Mucosa of rectum (tissue), 2 donors: Measurements from ENCODE around the gene ROGDI.

Experiments used
- H3K27ac ChIP-seq, 2 donors: one replicate each; pipeline ENCODE4 v1.7.0; 2013; ENCODE audit warnings: inconsistent platforms in 2 of 2, low read depth in 2 of 2, low read length in 2 of 2
- H3K27me3 ChIP-seq, 2 donors: one replicate each; pipeline ENCODE4 v1.7.0; 2013; ENCODE audit warnings: low read length in 2 of 2; ENCODE audit not compliant: control insufficient read depth in 2 of 2, insufficient read depth in 2 of 2
- H3K36me3 ChIP-seq, 2 donors: one replicate each; pipeline ENCODE4 v1.7.0; 2013; ENCODE audit warnings: low read length in 2 of 2; ENCODE audit not compliant: control insufficient read depth in 2 of 2, insufficient read depth in 2 of 2
- H3K4me1 ChIP-seq, 2 donors: one replicate each; pipeline ENCODE4 v1.7.0; 2013; ENCODE audit warnings: low read length in 2 of 2, mild to moderate bottlenecking in 1 of 2; ENCODE audit not compliant: control insufficient read depth in 2 of 2, insufficient read depth in 2 of 2
- H3K4me3 ChIP-seq, 2 donors: one replicate each; pipeline ENCODE4 v1.7.0; 2013; ENCODE audit warnings: low read length in 2 of 2
- H3K9ac ChIP-seq, 2 donors: one replicate each; pipeline ENCODE4 v1.7.0; 2013; ENCODE audit warnings: low read length in 2 of 2, low read depth in 1 of 2, mild to moderate bottlenecking in 1 of 2
- H3K9me3 ChIP-seq, 2 donors: one replicate each; pipeline ENCODE4 v1.7.0; 2013; ENCODE audit warnings: low read length in 2 of 2; ENCODE audit not compliant: control insufficient read depth in 2 of 2
- donor health status: healthy.
- donor health status: Normal muscosa, but diverticular disease.

Gene ROGDI

DNA sequence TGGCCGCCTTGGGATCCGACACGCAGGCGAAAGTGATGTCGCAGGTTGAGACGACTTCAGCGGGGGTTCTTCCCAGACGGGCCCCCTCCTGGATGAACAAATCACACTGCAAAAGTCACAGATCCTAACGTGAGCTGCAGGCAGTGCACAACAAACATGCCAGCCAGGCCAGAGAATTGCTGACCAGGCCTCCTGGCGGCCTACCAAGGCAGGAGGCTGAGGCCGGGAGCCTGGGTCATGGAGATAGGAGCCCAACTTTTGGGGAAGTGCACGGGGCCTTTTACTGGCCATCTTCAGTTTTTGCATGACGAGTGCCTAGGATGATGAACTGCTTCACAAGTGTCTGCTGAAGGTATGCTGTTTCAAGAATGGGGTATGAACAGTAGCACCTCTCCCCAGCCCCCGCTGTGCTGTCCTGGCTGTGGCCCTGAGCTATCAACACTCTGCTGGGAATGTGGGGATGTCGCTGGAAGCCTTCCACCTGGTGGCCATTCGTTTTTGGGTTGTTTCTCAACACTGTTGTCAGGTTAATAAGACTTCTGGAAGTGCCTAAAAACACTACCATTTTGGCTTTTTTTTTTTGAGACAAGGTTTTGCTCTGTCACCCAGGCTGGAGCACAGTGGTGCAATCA is 12.2 kb upstream of the ROGDI start:
- no peak overlapping the region for H3K9ac ChIP-seq
- H3K27ac ChIP-seq, result no peak overlapping the region
- H3K4me1 ChIP-seq, result no peaks in the 10 kb centered on the region
- no peaks in the 10 kb centered on the region for H3K27me3 ChIP-seq
- H3K4me3 ChIP-seq, result no peak overlapping the region
- H3K36me3 ChIP-seq, result peaks cover 54 to 58% of the 10 kb centered on the region in 2 donors
- H3K9me3 ChIP-seq, result no peaks in the 10 kb centered on the region

DNA sequence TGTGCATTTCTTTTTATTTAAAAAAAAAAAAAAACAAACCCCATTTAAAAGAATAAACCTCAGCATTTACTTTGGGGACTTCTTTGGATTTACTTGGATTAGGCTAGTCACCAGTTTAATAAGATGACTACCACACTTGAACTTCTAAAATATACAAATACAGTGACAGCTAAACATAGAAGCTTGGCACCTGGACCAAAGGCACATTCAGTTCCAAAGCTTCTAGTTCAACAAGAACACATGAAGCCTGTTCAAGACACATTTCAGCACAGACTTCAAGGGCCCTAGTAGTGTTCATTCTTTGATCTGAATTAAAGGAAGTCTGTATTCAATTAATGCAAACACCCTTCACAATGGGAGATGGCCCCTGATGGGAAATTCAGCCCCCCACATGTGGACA is 11.6 kb upstream of the ROGDI start:
- Histone ChIP-seq H3K9ac (no peak overlapping the region), H3K27ac (no peak overlapping the region), H3K36me3 (peaks cover 51 to 53% of the 10 kb centered on the region in 2 donors), H3K27me3 (no peaks in the 10 kb centered on the region), H3K4me1 (no peaks in the 10 kb centered on the region), H3K9me3 (no peaks in the 10 kb centered on the region), H3K4me3 (no peak overlapping the region)

DNA sequence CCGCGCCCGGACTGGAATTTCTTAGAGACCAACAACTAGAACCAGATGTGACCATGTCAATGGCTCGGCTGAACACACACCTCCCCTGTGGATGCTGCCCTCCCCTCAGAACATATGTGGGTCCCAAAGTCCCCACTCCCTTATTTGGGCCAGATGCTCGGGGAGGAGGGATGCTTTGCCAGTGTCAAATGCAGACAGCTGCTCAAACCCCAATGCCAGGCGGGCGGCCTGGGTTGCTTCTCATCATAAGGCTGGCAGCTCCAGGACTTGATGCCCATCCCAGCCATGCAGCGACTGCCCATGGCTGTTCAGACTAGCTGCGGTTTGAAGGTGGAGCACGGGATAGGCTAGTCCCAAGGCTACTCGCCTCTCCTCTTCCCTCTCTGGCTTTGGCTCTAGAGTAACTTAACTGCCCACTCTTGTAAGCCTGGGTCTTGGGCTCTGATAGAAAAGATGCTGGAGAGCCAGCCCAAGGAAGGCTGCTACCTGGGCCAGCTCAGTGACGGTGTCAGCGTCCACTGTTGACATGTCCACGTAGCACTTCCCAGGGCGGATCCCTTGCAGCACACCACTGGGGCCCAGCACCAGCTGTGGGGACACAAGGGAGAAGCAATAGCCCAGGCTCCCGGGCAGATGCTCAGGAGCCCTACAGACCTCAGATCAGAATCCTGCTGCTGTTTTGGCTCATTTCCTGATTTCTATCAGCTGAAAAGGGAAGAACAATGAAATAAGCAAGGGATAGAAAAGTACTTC is 11.0 kb upstream of the ROGDI start:
- H3K27ac ChIP-seq, result no peak overlapping the region
- no peak overlapping the region for H3K9ac ChIP-seq

DNA sequence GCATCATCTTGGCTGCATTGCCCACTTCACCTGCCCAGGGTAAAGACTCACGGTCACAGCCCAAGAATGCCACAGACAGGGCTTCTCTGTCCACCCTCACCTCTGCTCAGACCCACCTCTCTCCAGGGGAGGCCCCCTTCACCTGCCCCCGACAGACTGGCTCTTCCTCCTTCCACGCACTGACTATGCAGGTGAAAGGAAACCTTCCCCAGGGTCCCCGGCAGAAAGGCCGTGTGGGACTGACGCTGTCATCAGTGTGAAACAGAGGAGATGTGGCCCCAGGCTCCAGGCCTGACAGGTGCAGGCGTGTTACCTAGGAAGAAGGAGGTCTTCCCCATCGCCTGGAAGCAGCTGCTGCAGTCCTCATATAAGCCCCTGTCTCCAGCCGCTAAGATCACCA is 9.3 kb upstream of the ROGDI start:
- H3K36me3 ChIP-seq, result peaks cover 45 to 53% of the 10 kb centered on the region in 2 donors

More for the DNA sequence above, 11.0 kb upstream of the ROGDI start:
- no peaks in the 10 kb centered on the region for H3K4me1 ChIP-seq
- H3K27me3 ChIP-seq, result no peaks in the 10 kb centered on the region
- H3K4me3 ChIP-seq, result no peak overlapping the region
- no peaks in the 10 kb centered on the region for H3K9me3 ChIP-seq
- peaks cover 47 to 53% of the 10 kb centered on the region in 2 donors for H3K36me3 ChIP-seq

DNA sequence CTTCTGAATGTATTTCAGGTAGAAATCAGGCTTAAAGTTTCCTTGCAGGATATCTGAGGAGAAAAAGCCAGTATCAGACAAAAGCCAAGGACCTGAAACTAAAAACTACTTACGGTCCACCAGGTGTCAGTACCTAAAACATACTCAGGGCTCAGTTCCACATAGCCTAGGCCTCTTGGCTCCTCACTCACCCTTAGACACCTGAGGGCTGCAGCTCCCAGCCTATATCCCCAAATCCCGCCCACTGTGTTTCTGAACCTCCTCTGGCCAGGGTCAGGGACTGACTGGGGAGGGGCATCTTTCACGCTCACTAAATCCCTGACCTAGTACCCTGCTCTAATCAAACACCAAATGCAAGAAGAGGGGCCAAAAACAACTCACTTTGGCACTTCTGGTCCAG is 8.8 kb upstream of the ROGDI start:
- Histone ChIP-seq H3K27me3 (no peaks in the 10 kb centered on the region), H3K9me3 (no peaks in the 10 kb centered on the region), H3K4me1 (no peaks in the 10 kb centered on the region), H3K27ac (no peak overlapping the region), H3K9ac (no peak overlapping the region), H3K4me3 (no peak overlapping the region), H3K36me3 (peaks cover 45 to 54% of the 10 kb centered on the region in 2 donors)

More for the DNA sequence above, 9.3 kb upstream of the ROGDI start:
- Histone ChIP-seq H3K27ac (no peak overlapping the region), H3K4me1 (no peaks in the 10 kb centered on the region), H3K4me3 (no peak overlapping the region), H3K9ac (no peak overlapping the region), H3K9me3 (no peaks in the 10 kb centered on the region), H3K27me3 (no peaks in the 10 kb centered on the region)

DNA sequence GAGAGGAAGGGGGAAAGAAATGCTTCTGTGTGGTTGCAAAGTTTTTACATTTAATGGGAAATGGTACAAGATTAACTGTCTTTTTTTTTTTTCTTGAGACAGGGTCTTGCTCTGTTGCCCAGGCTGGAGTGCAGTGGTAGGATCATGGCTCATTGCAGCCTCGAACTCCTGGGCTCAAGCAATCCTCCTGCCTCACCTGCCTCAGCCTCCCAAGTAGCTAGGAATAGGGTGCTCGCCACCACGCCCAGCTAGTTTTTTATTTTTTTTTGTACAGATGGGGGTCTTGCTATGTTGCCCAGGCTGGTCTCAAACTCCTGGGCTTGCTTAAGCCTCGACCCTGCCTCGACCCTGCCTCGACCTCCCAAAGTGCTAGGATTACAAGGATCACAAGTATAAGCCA is 3.8 kb upstream of the ROGDI start:
- peaks cover 10 to 35% of the 10 kb centered on the region in 2 donors for H3K36me3 ChIP-seq
- no peaks in the 10 kb centered on the region for H3K27me3 ChIP-seq
- H3K9ac ChIP-seq, result no peak overlapping the region
- H3K4me1 ChIP-seq, result peaks cover 6 to 7% of the 10 kb centered on the region in 2 donors
- H3K4me3 ChIP-seq, result no peak overlapping the region
- H3K9me3 ChIP-seq, result no peaks in the 10 kb centered on the region
- H3K27ac ChIP-seq, result no peak overlapping the region

DNA sequence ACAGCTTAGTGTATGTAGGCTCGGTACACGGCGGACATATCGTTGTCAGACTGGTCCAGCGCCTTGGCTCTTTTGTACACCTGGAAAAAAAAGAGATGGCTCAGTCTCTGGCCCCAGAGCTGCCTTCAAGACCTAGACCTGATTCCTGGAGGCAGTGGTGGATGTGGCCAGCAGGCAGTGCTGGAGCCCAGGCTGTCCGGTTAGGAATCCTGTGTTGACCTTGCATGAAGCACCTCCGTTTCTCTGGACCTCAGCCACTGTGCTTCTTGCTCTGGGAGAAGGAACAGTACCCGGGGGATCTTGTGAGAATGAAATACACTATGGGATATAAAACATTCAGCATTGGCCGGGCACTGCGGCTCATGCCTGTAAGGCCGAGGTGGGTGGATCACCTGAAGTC is 2.8 kb upstream of the ROGDI start:
- H3K27ac ChIP-seq, result no peak overlapping the region
- H3K36me3 ChIP-seq, result peaks cover 7 to 30% of the 10 kb centered on the region in 2 donors
- H3K9ac ChIP-seq, result no peak overlapping the region
- H3K27me3 ChIP-seq, result no peaks in the 10 kb centered on the region
- H3K9me3 ChIP-seq, result no peaks in the 10 kb centered on the region
- H3K4me3 ChIP-seq, result no peak overlapping the region
- H3K4me1 ChIP-seq, result peaks cover 16 to 17% of the 10 kb centered on the region in 2 donors

DNA sequence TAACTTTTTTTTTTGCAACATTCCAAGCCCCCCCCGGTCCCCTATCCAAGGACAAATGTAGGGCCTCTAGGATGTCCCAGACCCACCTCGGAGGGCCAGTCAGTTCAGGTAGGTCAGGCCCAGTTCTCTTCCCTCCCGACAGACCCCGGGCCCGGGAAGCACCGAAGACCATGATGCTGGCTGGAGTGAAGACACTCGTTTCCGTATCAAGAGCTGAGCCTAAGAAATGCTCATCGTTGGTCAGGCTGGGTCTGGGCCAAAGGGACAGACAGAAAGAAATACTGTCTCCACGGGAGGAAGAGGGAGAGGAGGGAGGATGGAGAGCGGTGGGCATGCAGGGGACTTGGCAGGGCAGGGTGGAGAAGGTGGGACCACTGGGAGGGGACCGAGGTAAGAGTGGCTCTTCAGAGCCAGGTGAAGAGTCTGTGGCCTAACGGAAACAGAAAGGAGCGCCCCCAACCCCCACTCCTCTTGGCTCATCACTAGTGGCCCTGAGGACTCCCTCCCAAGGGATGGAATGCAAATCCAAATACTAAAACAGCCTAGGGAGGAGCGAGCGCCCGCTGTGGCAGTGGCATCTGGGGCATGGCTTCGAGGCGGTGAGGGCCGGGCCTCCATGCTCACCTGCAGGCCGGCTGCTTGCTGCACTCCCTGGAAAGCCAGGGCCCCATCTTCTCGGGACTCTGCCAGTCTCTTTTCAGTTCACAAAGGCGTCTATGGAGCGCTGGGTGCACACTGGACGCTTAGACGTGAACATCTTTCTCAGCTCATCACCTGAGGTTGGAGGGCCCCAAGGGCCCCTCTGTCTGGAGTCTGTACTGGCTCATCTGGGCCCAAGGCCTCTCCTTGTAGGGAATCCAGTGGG is 1.7 kb upstream of the ROGDI start:
- Histone ChIP-seq H3K4me3 (no peak overlapping the region), H3K36me3 (peaks cover 7 to 29% of the 10 kb centered on the region in 2 donors), H3K27ac (no peak overlapping the region), H3K9me3 (no peaks in the 10 kb centered on the region), H3K27me3 (no peaks in the 10 kb centered on the region), H3K4me1 (peaks cover 19 to 20% of the 10 kb centered on the region in 2 donors), H3K9ac (no peak overlapping the region)

DNA sequence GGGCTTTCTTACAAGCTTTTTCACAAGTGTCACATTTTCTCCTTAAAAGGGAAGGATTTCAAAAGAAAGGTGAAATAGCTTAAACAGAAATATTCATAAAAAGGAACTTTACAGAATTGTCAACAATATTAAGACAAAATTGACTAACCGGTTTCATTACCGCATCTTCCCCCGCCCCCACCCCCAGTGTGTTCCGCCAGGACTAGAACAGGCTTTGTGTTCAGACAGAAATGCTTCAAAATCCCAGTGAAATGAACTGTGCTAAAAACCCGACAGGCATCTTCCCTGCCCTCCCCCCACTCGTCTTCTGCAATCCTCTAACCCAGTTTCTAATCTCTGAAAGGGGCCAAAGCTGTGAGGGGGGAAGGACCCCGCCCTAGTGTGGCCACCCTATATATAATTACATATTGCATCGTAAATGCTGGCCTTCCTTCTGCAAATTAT is 990 bp upstream of the ROGDI start:
- Histone ChIP-seq H3K36me3 (peaks cover 10 to 28% of the 10 kb centered on the region in 2 donors), H3K9me3 (no peaks in the 10 kb centered on the region), H3K27ac (peak overlapping the region in 1 of 2 donors; percentile 94), H3K27me3 (no peaks in the 10 kb centered on the region), H3K4me1 (peaks cover 19 to 20% of the 10 kb centered on the region in 2 donors), H3K9ac (peak overlapping the region; percentile 72 to 85), H3K4me3 (peak overlapping the region; percentile 69 to 72)
